ENCODE results near the gene MYRIP.
"Not testable (repeated sequence)": the region's sequence is repeated elsewhere in the genome, so short reads cannot be mapped to it uniquely, and the experiment has no call there.

The MYRIP gene

GRCh38 chr3:40096661-40097111 is 287.3 kb downstream of the MYRIP start:
- DNase-seq, result no peak

GRCh38 chr3:40097131-40098117 is 288.0 kb downstream of the MYRIP start:
- DNase-seq, result no peak

GRCh38 chr3:40098261-40098759 is 288.9 kb downstream of the MYRIP start:
- no peak for DNase-seq

GRCh38 chr3:40099871-40100270 is 290.5 kb downstream of the MYRIP start:
- DNase-seq, result no peak

GRCh38 chr3:40102182-40102581 is 292.8 kb downstream of the MYRIP start:
- no peak for DNase-seq

GRCh38 chr3:40103829-40104228 is 294.4 kb downstream of the MYRIP start:
- no peak for DNase-seq

- DNase-seq, result no peak
Observed at GRCh38 chr3:40104441-40104840, 295.0 kb downstream of the MYRIP start.

GRCh38 chr3:40108643-40109042 is 299.2 kb downstream of the MYRIP start:
- no peak for DNase-seq

GRCh38 chr3:40109641-40110490 is 300.5 kb downstream of the MYRIP start:
- no peak for DNase-seq

- DNase-seq, result no peak
Observed at GRCh38 chr3:40116478-40117177, 307.2 kb downstream of the MYRIP start.

- DNase-seq, result no peak
Observed at GRCh38 chr3:40118091-40118490, 308.7 kb downstream of the MYRIP start.

- DNase-seq, result no peak
Observed at GRCh38 chr3:40120067-40120692, 310.8 kb downstream of the MYRIP start.

- DNase-seq, result no peak
Observed at GRCh38 chr3:40120806-40121205, 311.4 kb downstream of the MYRIP start.

- DNase-seq, result no peak
Observed at GRCh38 chr3:40124918-40125317, 315.5 kb downstream of the MYRIP start.

- DNase-seq, result no peak
Observed at GRCh38 chr3:40128166-40128565, 318.8 kb downstream of the MYRIP start.

GRCh38 chr3:40129510-40129909 is 320.1 kb downstream of the MYRIP start:
- no peak for DNase-seq

- DNase-seq, result no peak
Observed at GRCh38 chr3:40129981-40130380, 320.6 kb downstream of the MYRIP start.

GRCh38 chr3:40130721-40131120 is 321.3 kb downstream of the MYRIP start:
- DNase-seq, result no peak

GRCh38 chr3:40133886-40134575 is 324.6 kb downstream of the MYRIP start:
- not testable (repeated sequence) for DNase-seq

- no peak for DNase-seq
Observed at GRCh38 chr3:40137591-40138295, 328.3 kb downstream of the MYRIP start.

Data from NCI-H774 (cell line).